GM23248 (cell line): ENCODE results near the gene FBXO44. TPM values are rescaled to one million over a fixed set of nuclear protein-coding genes. Genes with fewer than 3 reads are reported as not detected.

Experiments
- DNase-seq: peaks from one replicate; pipeline ENCODE4 v3.0.0-alpha.2; 2015
- H2AFZ ChIP-seq: fragments of 200-600 bp; sonication (generic); 2 replicates; pipeline ENCODE4 v1.6.1; 2016; ENCODE audit warnings: antibody characterized with exemption
- H3F3A ChIP-seq: fragments of 200-600 bp; sonication (generic); 2 replicates; pipeline ENCODE4 v1.6.1; 2016; ENCODE audit warnings: mild to moderate bottlenecking, antibody characterized with exemption, mixed run types; ENCODE audit not compliant: insufficient read depth
- H3K27ac ChIP-seq: fragments of 200-600 bp; sonication (generic); 2 replicates; pipeline ENCODE4 v1.5.1; 2016; ENCODE audit warnings: mild to moderate bottlenecking
- H3K27me3 ChIP-seq: fragments of 200-600 bp; sonication (generic); replicated peaks from 2 replicates; pipeline ENCODE4 v1.6.1; 2016; ENCODE audit warnings: mild to moderate bottlenecking; ENCODE audit not compliant: insufficient read depth
- H3K36me3 ChIP-seq: fragments of 200-600 bp; sonication (generic); 2 replicates; pipeline ENCODE4 v1.6.1; 2016; ENCODE audit warnings: low read depth, mild to moderate bottlenecking
- H3K4me1 ChIP-seq: fragments of 200-600 bp; sonication (generic); 2 replicates; pipeline ENCODE4 v1.6.1; 2016; ENCODE audit warnings: mild to moderate bottlenecking; ENCODE audit not compliant: insufficient read depth
- H3K4me2 ChIP-seq: fragments of 200-600 bp; sonication (generic); one replicate; pipeline ENCODE4 v1.6.1; 2016; ENCODE audit warnings: mild to moderate bottlenecking; ENCODE audit not compliant: unreplicated experiment
- H3K4me3 ChIP-seq: fragments of 200-600 bp; sonication (generic); 2 replicates; pipeline ENCODE4 v1.5.1; 2016; ENCODE audit warnings: mild to moderate bottlenecking
- H3K79me2 ChIP-seq: fragments of 200-600 bp; sonication (generic); 2 replicates; pipeline ENCODE4 v1.6.1; 2016; ENCODE audit warnings: mild to moderate bottlenecking; ENCODE audit not compliant: insufficient read depth
- H3K9ac ChIP-seq: fragments of 200-600 bp; sonication (generic); 2 replicates; pipeline ENCODE4 v1.6.1; 2016; ENCODE audit warnings: mild to moderate bottlenecking
- H3K9me2 ChIP-seq: fragments of 200-600 bp; sonication (generic); 2 replicates; pipeline ENCODE4 v1.6.1; 2016; ENCODE audit warnings: mixed run types, mild to moderate bottlenecking, moderate library complexity; ENCODE audit not compliant: insufficient read depth
- H3K9me3 ChIP-seq: fragments of 200-600 bp; sonication (generic); one replicate; pipeline ENCODE4 v1.6.1; 2017; ENCODE audit warnings: low read depth
- H4K20me1 ChIP-seq: fragments of 200-600 bp; sonication (generic); 2 replicates; pipeline ENCODE4 v1.6.0; 2016; ENCODE audit not compliant: insufficient read depth
- EZH2 ChIP-seq: fragments of 200-600 bp; sonication (generic); IDR thresholded peaks from 2 replicates; pipeline ENCODE4 v1.6.1; 2018; ENCODE audit warnings: antibody characterized with exemption, mild to moderate bottlenecking; ENCODE audit not compliant: insufficient read depth, poor library complexity, severe bottlenecking
- EZH2phosphoT487 ChIP-seq: fragments of 200-600 bp; sonication (generic); IDR thresholded peaks from 2 replicates; pipeline ENCODE4 v1.6.1; 2018; ENCODE audit warnings: antibody characterized with exemption, moderate library complexity, mild to moderate bottlenecking, low read depth; ENCODE audit not compliant: insufficient read depth
- WGBS, 2 experiments: methylation state at CpG; one replicate each; pipeline ENCODE4 v1.1.6; 2015 to 2017; ENCODE audit warnings: low lambda C conversion rate in 2 of 2, low coverage in 1 of 2; ENCODE audit errors: missing lambda C conversion rate in 2 of 2; 5-methylcytosine and 5-hydroxymethylcytosine counted together
- in situ Hi-C: fragments of 300-500 bp; cut with MboI; formaldehyde crosslinking; loops from 2 replicates; pipeline ENCODE4 v1.15.0; 2020
- polyA plus RNA-seq: library from polyadenylated mRNA; unstranded; fragments of >200 nt; fragmentation: Nextera tagmentation; extraction: Ambion mirVana; gene quantifications from 2 replicates; pipeline ENCODE4 v1.2.1, GENCODE V29; 2016
- total RNA-seq: library from RNA; depleted of rRNA; stranded (reverse); fragments of >200 nt; shearing (Covaris generic); gene quantifications from 2 replicates; pipeline ENCODE4 v1.2.3, GENCODE V29; 2014

The FBXO44 gene
- total and polyA plus RNA-seq, 2 experiments from 2014 or later = 19.4 to 20.6 TPM

- Histone ChIP-seq H3K79me2 (no peaks in the 10 kb centered on the region), H3K9me2 (no peaks in the 10 kb centered on the region), H3K4me1 (no peaks in the 10 kb centered on the region), H3K4me3 (no peak overlapping the region), H3K9me3 (no peaks in the 10 kb centered on the region), H3K27me3 (peaks cover 8% of the 10 kb centered on the region; the same call in 1 of the 2 replicates), H3K27ac (no peak overlapping the region), H2AFZ (no peak overlapping the region), H3K9ac (no peak overlapping the region), H4K20me1 (no peaks in the 10 kb centered on the region), H3F3A (no peaks in the 10 kb centered on the region), H3K36me3 (no peaks in the 10 kb centered on the region), H3K4me2 (no peak overlapping the region)
- 27 to 45% methylated on average over 4 to 6 of the region's 6 CpGs for WGBS, 2 experiments
- TF ChIP-seq EZH2 = no peak
- no peak for TF ChIP-seq EZH2phosphoT487
- in situ Hi-C loops = no loop called here
- no peak for DNase-seq
Measured at GRCh38 chr1:11610629-11611180, 44.0 kb upstream of the FBXO44 start.

GRCh38 chr1:11611638-11612327 lies 42.9 kb upstream of the FBXO44 start:
- Histone ChIP-seq H3K4me1 (no peaks in the 10 kb centered on the region), H3K4me2 (no peak overlapping the region), H3K79me2 (no peaks in the 10 kb centered on the region), H3K36me3 (no peaks in the 10 kb centered on the region), H3K27ac (no peak overlapping the region), H3K9me3 (no peaks in the 10 kb centered on the region), H4K20me1 (no peaks in the 10 kb centered on the region), H3K9ac (no peak overlapping the region), H3K9me2 (no peaks in the 10 kb centered on the region), H3F3A (no peaks in the 10 kb centered on the region), H2AFZ (no peak overlapping the region), H3K27me3 (peaks cover 8% of the 10 kb centered on the region; the same call in 1 of the 2 replicates), H3K4me3 (no peak overlapping the region)
- 4 to 7% methylated on average over 7 of the region's 7 CpGs for WGBS, 2 experiments
- DNase-seq = no peak
- TF ChIP-seq EZH2phosphoT487 (no peak), EZH2 (no peak)
- in situ Hi-C loops = no loop called here

GRCh38 chr1:11613347-11613746 lies 41.3 kb upstream of the FBXO44 start:
- TF ChIP-seq EZH2 (no peak), EZH2phosphoT487 (no peak)
- Histone ChIP-seq H3K27me3 (peaks cover 15% of the 10 kb centered on the region; the same call in 1 of the 2 replicates), H2AFZ (no peak overlapping the region), H3K4me1 (no peaks in the 10 kb centered on the region), H3K9me2 (no peaks in the 10 kb centered on the region), H3K9ac (no peak overlapping the region), H3K4me2 (no peak overlapping the region), H3K36me3 (no peaks in the 10 kb centered on the region), H3K4me3 (no peak overlapping the region), H3F3A (no peaks in the 10 kb centered on the region), H4K20me1 (no peaks in the 10 kb centered on the region), H3K27ac (no peak overlapping the region), H3K79me2 (no peaks in the 10 kb centered on the region), H3K9me3 (no peaks in the 10 kb centered on the region)
- DNase-seq = no peak
- 27 to 33% methylated on average over 5 of the region's 5 CpGs for WGBS, 2 experiments
- in situ Hi-C loops = no loop called here

- no peaks in the 10 kb centered on the region for H3F3A ChIP-seq
- H3K36me3 ChIP-seq = no peaks in the 10 kb centered on the region
- no peaks in the 10 kb centered on the region for H4K20me1 ChIP-seq
- H2AFZ ChIP-seq = no peak overlapping the region
- WGBS, 2 experiments = 34 to 37% methylated on average over 16 of the region's 16 CpGs
- H3K4me3 ChIP-seq = no peak overlapping the region
- no peak overlapping the region for H3K4me2 ChIP-seq
- in situ Hi-C loops = no loop called here
- H3K9me3 ChIP-seq = no peaks in the 10 kb centered on the region
- no peak overlapping the region for H3K27ac ChIP-seq
- peaks cover 19% of the 10 kb centered on the region; the same call in 1 of the 2 replicates for H3K27me3 ChIP-seq
- TF ChIP-seq EZH2phosphoT487 = no peak
- TF ChIP-seq EZH2 = no peak
- H3K79me2 ChIP-seq = no peaks in the 10 kb centered on the region
- H3K9ac ChIP-seq = no peak overlapping the region
- H3K9me2 ChIP-seq = no peaks in the 10 kb centered on the region
- no peaks in the 10 kb centered on the region for H3K4me1 ChIP-seq
- no peak for DNase-seq
Measured at GRCh38 chr1:11615090-11615489, 39.6 kb upstream of the FBXO44 start.
